GM10266 (cell line): ENCODE measurements around the gene NRIP2.
A peak's percentile ranks its signal among the peaks of the same experiment; 100 is the strongest.
"Not testable (repeated sequence)": the region's sequence is repeated elsewhere in the genome, so short reads cannot be mapped to it uniquely, and the experiment has no call there.

Source experiments
- DNase-seq: peaks from one replicate; pipeline ENCODE4 v3.0.0; 2012; ENCODE audit errors: extremely low spot score
- TF ChIP-seq, protein P1 (sequence below): IDR thresholded peaks from 2 replicates; pipeline ENCODE4 v1.5.1; 2012; ENCODE audit warnings: mild to moderate bottlenecking, low read depth; ENCODE audit not compliant: control insufficient read depth, insufficient read depth; ENCODE audit errors: missing control alignments

Gene NRIP2, protein sequence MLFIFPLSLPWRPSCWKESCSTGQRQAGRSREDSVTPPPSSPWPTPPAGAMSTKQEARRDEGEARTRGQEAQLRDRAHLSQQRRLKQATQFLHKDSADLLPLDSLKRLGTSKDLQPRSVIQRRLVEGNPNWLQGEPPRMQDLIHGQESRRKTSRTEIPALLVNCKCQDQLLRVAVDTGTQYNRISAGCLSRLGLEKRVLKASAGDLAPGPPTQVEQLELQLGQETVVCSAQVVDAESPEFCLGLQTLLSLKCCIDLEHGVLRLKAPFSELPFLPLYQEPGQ

DNA sequence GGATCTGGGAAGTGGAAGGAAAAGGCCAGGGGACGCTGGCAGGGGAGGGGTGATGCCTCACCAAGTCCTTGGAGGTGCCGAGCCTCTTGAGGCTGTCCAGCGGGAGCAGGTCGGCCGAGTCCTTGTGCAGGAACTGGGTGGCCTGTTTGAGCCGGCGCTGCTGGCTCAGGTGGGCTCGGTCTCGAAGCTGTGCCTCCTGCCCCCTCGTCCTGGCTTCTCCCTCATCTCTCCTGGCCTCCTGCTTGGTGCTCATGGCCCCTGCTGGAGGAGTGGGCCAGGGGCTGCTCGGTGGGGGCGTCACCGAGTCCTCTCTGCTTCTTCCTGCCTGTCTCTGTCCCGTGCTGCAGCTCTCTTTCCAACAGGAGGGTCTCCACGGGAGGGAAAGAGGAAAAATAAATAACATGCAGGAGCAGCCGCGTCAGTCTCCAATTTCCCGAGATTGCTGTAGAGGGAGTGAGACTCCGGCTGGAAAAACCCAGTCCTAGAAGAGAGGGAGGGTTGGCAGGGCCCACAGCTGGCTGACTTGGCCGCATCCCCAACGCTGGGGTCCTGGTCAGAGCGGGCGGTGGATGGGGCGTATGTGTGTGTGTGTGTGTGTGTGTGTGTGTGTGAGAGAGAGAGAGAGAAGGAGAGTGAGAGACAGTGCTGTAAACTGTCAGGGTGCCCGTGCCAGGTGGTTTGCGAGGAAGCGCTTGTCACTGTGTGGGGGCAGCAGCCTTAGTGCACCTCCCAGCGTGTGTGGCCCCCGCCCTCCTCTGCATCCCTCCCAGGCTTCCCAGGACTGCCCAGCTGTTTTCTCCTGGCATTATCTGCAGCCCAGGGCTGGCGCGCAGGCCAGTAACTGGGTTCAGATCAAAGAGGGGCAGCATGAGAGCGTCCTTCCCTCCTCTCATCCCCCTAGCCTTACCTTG lies at the start of gene NRIP2:
Gene NRIP2 (minus strand): TSS at position 455 of the 911 bp plus-strand sequence. CDS start 52 bp downstream, at position 403.
- DNase-seq: no peak
- TF ChIP-seq, protein P1, sequence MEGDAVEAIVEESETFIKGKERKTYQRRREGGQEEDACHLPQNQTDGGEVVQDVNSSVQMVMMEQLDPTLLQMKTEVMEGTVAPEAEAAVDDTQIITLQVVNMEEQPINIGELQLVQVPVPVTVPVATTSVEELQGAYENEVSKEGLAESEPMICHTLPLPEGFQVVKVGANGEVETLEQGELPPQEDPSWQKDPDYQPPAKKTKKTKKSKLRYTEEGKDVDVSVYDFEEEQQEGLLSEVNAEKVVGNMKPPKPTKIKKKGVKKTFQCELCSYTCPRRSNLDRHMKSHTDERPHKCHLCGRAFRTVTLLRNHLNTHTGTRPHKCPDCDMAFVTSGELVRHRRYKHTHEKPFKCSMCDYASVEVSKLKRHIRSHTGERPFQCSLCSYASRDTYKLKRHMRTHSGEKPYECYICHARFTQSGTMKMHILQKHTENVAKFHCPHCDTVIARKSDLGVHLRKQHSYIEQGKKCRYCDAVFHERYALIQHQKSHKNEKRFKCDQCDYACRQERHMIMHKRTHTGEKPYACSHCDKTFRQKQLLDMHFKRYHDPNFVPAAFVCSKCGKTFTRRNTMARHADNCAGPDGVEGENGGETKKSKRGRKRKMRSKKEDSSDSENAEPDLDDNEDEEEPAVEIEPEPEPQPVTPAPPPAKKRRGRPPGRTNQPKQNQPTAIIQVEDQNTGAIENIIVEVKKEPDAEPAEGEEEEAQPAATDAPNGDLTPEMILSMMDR: no peak

DNA sequence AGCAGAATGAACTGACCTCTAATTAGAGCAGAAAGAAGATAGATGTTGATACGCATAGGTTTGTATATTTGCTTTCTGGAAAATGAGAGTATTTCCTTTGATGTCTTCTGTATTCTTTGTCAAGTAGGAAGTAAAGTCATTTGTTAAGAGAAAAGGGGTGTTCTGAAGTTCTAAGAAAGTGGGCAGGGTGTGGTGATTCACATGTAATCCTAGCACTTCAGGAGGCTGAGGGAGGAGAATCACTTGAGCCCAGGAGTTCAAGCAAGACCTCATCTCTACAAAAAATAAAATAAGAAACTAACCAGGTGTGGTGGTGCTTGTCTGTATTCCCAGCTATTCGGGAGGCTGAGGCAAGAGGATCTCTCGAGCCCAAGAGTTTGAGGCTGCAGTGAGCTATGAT lies 45.0 kb upstream of the NRIP2 start:
- TF ChIP-seq, protein P1: no peak
- no peak for DNase-seq

DNA sequence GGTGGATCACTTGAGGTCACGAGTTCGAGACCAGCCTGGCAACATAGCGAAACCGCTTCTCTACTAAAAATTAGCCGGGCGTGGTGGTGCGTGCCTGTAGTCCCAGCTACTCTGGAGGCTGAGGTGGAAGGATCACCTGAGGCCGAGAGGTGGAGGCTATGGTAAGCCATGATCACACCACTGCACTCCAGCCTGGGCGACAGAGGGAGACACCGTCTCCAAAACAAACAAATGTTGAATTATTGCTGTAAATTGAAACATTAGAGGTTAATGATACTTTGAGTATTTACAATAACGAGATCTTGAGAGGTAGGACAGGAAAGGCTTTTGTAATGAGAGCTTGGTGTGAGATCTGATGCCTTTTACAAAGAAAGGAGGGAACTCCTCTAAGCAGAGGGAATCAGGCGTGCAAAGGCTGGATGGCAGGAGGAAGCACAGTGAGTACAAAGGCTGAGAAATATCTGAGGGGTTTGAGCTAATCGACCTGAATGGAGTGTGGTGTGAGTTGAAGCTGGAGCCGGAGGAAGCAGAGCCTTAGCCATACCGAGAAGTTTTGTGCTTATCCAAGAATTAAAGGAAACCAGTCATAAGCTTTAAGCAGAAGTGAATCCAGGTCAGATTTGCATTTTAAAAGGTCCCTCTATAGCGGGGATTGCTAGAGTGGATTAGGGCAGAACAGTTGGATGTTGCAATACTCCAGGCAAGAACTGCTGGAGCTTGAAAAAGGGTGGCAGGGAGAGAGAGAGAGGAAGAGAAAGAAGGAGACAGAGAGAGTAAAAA lies 43.3 kb upstream of the NRIP2 start:
- DNase-seq: no peak
- TF ChIP-seq, protein P1: no peak

DNA sequence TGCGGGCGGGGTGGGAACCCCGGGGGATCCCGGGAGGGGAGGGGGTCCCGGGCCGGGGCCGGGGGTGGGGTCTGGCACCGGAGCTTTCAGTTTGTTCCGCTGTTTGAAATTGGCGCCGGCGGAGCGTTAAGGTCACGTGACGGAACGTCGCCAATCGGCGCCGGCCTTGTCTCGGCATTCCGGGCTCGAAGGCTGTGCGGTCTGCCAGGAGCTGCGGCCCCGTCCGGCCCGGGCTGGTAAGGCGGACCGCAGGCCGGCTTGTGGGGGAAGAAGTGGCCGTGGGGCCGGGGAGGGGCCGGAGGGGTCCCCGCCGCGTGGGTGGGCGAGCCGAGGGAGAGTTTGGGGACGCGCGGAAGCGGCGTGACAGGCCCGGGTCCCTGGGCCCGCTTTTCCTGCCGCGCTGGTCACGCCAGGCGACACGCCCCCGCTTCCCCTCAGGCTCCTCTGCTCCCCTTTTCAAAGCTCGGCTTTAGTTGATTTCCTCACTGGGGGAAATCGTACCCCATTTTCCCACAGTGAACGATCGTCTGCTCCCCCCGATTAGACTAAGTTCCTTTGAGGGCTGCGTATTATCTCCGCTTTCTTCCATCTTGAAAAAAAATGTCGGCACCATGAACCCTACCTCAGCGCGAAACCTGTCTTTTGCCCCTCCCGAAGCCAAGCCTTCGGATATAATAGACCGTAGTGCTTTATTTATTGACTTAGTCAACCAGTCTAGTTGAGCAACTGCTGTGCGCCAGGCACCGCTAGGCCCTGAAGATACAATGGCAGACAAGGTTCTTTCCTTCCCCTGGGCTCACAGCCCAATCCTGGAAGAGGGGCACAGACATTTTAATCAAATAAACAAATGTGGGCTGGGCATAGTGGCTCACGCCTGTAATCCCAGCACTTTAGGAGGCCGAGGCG lies 42.5 kb upstream of the NRIP2 start, which contains the start of the genes FOXM1 and RHNO1:
Gene FOXM1 (minus strand): TSS at position 128 of the 906 bp plus-strand sequence. CDS start 2,696 bp downstream, outside the sequence.
Gene RHNO1 (plus strand): TSS at position 177 of the 906 bp plus-strand sequence. CDS start 8,144 bp downstream, outside the sequence.
- TF ChIP-seq, protein P1: peak; percentile 12
- peak; percentile 95 for DNase-seq

DNA sequence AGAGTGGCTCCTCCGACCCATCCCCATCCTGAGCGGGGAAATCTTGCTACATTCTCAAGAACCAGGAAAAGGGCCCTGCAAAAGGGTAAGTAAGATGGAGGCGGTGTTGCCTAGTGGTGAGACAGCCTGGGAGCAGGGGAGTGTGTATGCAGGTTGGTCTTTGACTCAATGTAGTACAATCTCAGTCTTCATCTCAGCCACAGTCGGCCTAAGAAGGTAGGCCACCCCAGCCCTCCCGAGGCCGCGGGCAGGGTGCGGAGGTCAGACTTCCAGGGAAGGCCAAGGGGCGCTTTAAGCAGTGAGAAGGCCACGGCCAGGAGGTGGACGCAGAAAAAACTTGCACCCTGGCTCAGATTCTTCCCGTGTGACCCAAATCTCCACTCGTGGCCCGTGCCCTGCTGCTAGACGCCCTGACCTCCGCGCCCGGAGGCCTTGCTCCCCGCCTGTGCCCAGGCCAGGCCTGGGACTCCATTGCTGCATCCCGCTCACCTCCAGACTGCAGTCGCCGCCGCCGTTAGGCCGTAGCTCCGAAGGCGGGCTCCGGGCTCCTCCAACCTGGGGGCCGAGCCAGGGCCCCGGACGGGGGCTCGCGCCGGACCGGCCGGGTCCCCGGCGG lies 41.7 kb upstream of the NRIP2 start:
- DNase-seq: peak; percentile 58
- TF ChIP-seq, protein P1: no peak

DNA sequence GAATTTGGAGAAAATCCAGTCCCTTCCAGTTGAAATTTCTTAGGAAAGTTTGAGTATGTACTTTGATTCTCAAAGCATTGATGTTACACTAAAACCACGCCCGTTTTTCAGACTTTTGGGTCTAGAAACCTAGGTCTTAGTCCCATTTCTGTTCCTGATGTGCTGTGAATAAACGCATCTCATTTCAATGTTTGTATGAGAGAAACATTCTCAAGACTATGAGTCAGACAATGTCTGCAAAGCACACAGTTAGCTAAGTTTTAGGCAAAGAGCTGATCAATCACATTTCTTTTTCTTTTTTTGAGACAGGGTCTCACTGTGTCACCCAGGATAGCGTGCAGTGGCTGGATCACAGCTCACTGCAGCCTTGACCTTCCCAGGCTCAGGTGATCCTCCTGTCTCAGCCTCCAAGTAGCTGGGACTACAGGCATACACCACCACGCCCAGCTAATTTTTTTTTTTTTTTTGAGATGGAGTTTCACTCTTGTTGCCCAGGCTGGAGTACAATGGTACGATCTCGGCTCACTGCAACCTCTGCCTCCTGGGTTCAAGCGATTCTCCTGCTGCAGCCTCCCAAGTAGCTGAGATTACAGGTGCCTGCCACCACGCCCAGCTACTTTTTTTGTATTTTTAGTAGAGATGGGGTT lies 34.3 kb upstream of the NRIP2 start:
- DNase-seq: not testable (repeated sequence)
